ENCODE data around the gene C1QC. TPM values are rescaled to one million over a fixed set of nuclear protein-coding genes. Genes with fewer than 3 reads are reported as not detected.
A peak's percentile ranks its signal among the peaks of the same experiment; 100 is the strongest.

The C1QC gene
- total RNA-seq, 1 donor from 2014 or later: not detected

DNA sequence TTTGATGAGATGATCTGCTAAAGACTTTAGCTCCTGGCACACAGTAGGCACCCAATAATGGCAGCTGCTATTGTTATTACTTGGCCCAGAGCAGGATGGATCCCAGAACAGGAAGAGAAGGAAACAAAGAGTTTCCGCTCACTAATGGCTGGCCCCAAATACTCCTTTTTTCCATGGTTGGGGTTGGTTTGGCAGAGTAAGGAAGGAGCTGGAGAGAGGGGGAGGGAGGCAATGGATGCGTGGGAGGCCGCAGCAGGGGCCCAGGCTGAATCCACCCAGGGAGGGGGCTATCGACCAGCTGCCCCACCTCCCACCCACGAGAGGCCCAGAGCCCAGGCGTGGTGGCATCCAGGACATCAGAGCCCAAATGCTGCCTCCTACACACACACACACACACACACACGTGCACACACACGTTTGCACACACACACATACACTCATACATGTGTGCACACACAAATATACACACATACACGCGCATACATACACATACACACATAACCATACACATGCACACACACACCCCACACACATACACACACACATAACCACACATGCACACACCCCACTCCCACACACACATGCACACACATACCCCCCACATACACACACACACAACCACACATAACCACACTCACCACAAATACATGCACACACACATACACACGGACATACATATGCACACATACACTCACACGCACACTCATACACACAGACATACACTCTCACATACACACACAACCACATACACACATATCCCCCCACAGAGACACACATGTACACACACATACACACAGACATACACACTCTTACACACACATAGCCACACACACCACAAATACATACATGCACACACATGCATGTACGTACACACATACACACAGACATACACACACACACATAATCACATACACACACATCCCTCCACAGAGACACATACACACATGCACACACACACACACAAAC lies 34.8 kb downstream of the C1QC start:
- Histone ChIP-seq H3K4me3 (ENCODE audit: low read depth, low read length) (no peak overlapping the region), H3K27me3 (ENCODE audit: control insufficient read depth, insufficient read depth, low read length) (peaks cover 10% of the 10 kb centered on the region), H3K36me3 (ENCODE audit: control insufficient read depth, insufficient read depth, low read length) (no peaks in the 10 kb centered on the region)
- FAIRE-seq: peak; percentile 95
- DNase-seq (ENCODE audit: low read depth): no peak
- TF ChIP-seq, protein P1, sequence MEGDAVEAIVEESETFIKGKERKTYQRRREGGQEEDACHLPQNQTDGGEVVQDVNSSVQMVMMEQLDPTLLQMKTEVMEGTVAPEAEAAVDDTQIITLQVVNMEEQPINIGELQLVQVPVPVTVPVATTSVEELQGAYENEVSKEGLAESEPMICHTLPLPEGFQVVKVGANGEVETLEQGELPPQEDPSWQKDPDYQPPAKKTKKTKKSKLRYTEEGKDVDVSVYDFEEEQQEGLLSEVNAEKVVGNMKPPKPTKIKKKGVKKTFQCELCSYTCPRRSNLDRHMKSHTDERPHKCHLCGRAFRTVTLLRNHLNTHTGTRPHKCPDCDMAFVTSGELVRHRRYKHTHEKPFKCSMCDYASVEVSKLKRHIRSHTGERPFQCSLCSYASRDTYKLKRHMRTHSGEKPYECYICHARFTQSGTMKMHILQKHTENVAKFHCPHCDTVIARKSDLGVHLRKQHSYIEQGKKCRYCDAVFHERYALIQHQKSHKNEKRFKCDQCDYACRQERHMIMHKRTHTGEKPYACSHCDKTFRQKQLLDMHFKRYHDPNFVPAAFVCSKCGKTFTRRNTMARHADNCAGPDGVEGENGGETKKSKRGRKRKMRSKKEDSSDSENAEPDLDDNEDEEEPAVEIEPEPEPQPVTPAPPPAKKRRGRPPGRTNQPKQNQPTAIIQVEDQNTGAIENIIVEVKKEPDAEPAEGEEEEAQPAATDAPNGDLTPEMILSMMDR (IDR thresholded peaks at IDR 0.05; ENCODE audit: insufficient read depth, low read length, severe bottlenecking): no peak

DNA sequence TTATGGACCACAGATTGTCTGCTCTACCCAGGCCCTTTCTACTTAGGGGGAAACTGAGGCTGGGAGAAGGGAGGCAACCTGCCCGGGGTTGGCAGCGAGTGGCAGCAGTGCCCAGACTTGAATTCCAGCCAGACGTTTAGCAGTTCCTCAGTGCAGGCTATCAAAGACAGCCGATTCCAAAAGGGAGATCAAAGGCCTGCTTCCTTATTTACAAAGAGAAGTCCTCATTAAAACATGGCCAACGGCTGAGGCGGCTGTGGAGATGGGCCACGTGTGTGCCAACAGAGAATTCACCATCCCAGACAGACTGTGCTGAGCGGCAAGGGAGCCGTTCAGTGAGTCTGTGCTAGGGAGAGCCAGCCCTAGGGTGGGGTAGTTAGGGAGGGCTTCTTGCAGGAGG lies 37.3 kb downstream of the C1QC start:
- Histone ChIP-seq H3K4me3 (ENCODE audit: low read depth, low read length) (no peak overlapping the region), H3K27me3 (ENCODE audit: control insufficient read depth, insufficient read depth, low read length) (peaks cover 9% of the 10 kb centered on the region), H3K36me3 (ENCODE audit: control insufficient read depth, insufficient read depth, low read length) (no peaks in the 10 kb centered on the region)
- FAIRE-seq: no peak
- TF ChIP-seq, protein P1 (IDR thresholded peaks at IDR 0.05; ENCODE audit: insufficient read depth, low read length, severe bottlenecking): no peak
- no peak for DNase-seq (ENCODE audit: low read depth)

DNA sequence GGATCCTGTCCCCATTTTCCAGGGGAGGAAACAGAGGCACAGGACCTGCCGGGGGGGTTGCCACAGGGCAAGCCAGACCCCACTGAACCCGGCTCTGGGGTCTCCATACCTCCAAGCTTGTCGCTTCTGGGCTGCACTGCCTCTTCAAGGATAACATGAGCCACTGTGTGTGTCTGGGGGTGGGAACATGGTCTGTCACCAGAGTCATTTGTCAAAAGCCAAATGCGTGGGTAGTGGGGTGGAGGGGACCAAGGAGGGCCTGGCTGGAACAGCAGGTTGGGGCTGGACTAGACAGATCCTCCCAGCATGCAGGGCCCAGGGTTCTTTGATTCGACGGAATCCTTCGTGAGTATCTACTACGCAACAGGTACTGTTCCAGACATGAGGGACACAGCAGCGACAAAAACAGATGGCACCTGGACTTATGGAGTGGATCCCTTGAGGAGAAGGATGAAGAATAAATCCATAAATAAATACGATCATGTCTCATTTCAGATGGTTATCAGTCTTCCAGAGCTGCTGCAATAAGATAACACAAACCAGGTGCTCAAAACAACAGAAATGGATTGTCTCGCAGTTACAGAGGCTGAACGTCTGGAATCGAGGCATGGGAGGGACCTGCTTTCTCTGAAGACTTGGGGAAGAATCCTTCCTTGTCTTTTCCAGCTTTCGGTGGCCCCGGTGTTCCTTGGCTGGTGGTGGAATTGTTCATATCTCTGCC lies 38.3 kb downstream of the C1QC start:
- H3K36me3 ChIP-seq (ENCODE audit: control insufficient read depth, insufficient read depth, low read length): no peaks in the 10 kb centered on the region
- TF ChIP-seq, protein P1 (IDR thresholded peaks at IDR 0.05; ENCODE audit: insufficient read depth, low read length, severe bottlenecking): no peak
- FAIRE-seq: no peak
- H3K27me3 ChIP-seq (ENCODE audit: control insufficient read depth, insufficient read depth, low read length): peaks cover 11% of the 10 kb centered on the region
- DNase-seq (ENCODE audit: low read depth): no peak
- no peak overlapping the region for H3K4me3 ChIP-seq (ENCODE audit: low read depth, low read length)

GRCh38 chr1:22683547-22683946 lies 40.1 kb downstream of the C1QC start:
- H3K27me3 ChIP-seq (ENCODE audit: control insufficient read depth, insufficient read depth, low read length): peaks cover 12% of the 10 kb centered on the region
- DNase-seq (ENCODE audit: low read depth) (no peak), FAIRE-seq (no peak)
- TF ChIP-seq, protein P1 (IDR thresholded peaks at IDR 0.05; ENCODE audit: insufficient read depth, low read length, severe bottlenecking): no peak
- no peak overlapping the region for H3K4me3 ChIP-seq (ENCODE audit: low read depth, low read length)
- no peaks in the 10 kb centered on the region for H3K36me3 ChIP-seq (ENCODE audit: control insufficient read depth, insufficient read depth, low read length)

- H3K27me3 ChIP-seq (ENCODE audit: control insufficient read depth, insufficient read depth, low read length): peaks cover 12% of the 10 kb centered on the region
- FAIRE-seq: no peak
Observed at GRCh38 chr1:22685591-22686059, 42.2 kb downstream of the C1QC start.

More at GRCh38 chr1:22685591-22686059, 42.2 kb downstream of the C1QC start:
- no peak overlapping the region for H3K4me3 ChIP-seq (ENCODE audit: low read depth, low read length)
- DNase-seq (ENCODE audit: low read depth): no peak
- H3K36me3 ChIP-seq (ENCODE audit: control insufficient read depth, insufficient read depth, low read length): no peaks in the 10 kb centered on the region
- TF ChIP-seq, protein P1 (IDR thresholded peaks at IDR 0.05; ENCODE audit: insufficient read depth, low read length, severe bottlenecking): no peak
